Cerebellar nuclear complex (tissue), 1 donor: ENCODE results near the gene VTN.

Experiments used
- DNase-seq, 2 experiments: peaks; one replicate each; lab custom pipeline; 2025; lab: John Stamatoyannopoulos, UW

Gene VTN, protein sequence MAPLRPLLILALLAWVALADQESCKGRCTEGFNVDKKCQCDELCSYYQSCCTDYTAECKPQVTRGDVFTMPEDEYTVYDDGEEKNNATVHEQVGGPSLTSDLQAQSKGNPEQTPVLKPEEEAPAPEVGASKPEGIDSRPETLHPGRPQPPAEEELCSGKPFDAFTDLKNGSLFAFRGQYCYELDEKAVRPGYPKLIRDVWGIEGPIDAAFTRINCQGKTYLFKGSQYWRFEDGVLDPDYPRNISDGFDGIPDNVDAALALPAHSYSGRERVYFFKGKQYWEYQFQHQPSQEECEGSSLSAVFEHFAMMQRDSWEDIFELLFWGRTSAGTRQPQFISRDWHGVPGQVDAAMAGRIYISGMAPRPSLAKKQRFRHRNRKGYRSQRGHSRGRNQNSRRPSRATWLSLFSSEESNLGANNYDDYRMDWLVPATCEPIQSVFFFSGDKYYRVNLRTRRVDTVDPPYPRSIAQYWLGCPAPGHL

DNA sequence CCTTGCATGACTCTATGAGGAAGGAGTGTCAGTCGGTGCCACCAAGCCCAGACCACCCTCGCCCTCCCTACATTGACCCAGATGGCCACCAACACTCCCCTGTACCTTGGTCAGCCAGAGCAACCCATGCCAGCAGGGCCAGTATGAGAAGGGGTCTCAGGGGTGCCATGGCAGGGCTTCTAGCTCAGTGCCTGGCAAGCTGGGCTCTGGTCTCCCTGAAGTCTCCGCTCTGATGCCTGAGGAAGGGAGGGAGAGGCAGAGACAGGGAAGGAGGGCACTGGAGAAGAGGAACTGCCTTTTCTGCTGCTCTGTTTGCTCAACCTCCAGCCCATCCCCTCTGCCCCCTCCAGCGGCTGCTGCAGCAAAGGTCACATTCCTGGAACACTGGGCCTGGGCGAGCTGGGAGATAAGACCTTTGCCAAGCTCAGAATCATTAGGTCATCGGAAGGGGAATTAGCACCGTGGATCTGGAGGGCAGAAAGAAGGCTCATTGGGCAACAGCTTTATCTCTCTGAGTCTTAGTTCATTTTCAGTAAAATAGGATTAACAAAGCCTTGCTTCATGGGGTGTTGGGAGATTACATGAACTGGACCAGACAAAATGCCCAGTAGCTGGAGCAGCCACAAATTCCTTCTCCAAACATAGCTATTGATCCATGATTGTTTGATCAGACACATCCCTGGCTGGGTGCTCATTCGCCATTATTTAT lies at the start of gene VTN:
Gene VTN, minus strand, starts transcription at position 273 of the 709 bp plus-strand sequence. Its CDS starts 104 bp downstream, at position 169.
- DNase-seq: no peak

DNA sequence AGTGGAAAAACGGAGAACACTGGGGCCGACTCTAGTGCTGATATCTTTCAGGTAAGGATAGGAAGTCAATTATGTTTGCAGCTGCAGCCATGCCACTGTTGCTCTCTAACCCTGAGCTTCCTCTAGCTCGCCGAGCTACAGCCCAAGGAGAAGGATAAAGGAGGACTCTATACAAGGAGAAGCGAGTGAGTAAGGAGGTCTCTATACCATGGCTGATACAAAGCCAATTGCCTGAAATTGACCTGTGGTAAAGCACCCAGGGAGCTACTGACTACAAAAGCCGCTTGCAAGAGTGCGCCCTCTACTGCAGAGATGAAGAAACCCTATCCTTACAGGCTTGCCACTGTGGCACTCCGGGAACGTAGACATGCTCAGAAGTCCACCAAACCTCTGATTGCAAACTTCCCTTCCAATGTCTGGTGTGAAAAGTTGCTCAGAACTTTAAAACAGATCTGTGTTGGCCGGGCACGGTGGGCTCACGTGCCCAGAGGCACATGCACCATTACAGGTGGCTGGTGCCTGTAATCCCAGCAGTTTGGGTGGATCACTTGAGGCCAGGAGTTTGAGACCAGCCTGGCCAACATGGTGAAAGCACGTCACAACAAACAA lies 46.7 kb upstream of the VTN start:
- DNase-seq: no peak

GRCh38 chr17:28415886-28416285 lies 45.8 kb upstream of the VTN start:
- DNase-seq: no peak

GRCh38 chr17:28413804-28414203 lies 43.7 kb upstream of the VTN start:
- DNase-seq: no peak

GRCh38 chr17:28412099-28412498 lies 42.0 kb upstream of the VTN start:
- DNase-seq: no peak

DNA sequence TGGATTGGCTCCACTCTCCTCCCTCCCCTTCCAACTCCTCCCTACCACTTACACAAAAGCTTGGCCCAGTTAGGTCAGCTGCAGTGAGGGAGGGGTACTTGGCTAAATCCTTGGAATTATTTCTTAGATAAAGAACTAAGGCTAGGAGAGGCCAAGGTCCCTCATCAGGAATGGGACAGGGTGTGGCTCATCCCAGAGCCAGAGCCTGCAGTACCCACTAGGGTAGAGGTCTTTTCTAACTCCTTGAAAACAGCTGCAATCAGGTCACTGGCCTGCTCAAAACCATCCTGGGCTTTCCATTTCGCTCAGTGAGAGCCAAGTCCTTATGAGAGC lies 37.8 kb upstream of the VTN start:
- DNase-seq: no peak

- DNase-seq: no peak
Observed at GRCh38 chr17:28407130-28407973, 37.2 kb upstream of the VTN start.

DNA sequence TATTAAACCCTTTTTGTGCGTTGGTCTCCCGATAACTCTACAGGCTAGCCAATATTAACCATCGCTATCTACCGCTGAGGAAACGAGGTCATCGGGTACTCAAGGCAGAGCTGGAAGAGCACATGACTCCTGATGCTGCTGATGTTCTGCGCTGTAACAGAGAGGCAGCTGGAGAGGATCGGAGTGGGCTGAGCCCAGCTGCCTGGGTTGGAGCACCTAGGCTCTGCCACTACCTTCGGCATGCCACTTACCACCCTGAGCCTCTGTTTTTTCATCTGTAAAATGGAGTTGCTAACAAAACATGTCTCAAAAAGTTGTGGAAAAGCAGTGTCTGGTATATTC lies 36.3 kb upstream of the VTN start:
- DNase-seq: no peak

DNA sequence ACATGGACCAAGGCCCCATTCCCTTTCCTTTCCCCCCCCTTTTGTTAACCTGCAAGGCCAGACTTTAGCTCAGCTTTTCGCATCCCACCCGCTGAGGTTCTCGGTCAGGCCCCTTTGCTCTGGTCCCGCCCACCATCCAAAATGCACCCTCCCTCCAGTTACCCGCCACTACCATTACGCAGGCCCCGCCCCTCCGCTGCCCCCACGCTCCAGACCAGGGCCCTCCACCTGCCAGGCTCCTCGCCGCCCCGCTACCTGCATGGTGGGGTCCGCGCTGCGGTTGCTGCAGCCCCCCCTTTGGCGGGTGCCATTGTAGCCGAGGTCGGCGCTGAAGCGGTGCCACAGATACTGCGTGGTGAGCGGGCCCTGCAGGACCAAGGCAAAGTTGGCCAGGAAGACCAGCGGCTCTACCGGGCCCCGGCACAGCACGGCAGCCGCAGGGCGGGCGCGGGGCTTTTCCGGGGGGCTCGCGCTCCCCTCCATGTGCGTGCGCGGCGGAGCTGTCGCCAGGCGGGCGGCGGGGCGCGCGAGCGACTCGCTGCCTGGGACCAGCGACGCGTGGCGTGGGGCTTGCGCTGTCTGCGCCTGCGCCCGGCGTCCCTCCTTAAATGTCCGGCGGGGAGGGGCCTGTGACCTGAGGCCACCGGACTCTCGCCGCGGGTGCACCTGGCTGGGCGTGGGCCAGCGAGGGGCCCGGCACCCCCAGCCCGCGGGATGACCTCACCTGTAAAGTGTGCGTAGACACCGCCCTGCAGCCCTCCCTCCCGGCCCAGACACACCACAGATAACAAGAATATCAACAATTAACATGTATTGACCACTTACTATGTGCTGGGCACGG lies 35.7 kb upstream of the VTN start, which contains the start of gene SLC46A1:
Gene SLC46A1, minus strand, starts transcription at position 581 of the 841 bp plus-strand sequence. Its CDS starts 98 bp downstream, at position 483.
- peak in 1 of 2 experiments; percentile 48 for DNase-seq

DNA sequence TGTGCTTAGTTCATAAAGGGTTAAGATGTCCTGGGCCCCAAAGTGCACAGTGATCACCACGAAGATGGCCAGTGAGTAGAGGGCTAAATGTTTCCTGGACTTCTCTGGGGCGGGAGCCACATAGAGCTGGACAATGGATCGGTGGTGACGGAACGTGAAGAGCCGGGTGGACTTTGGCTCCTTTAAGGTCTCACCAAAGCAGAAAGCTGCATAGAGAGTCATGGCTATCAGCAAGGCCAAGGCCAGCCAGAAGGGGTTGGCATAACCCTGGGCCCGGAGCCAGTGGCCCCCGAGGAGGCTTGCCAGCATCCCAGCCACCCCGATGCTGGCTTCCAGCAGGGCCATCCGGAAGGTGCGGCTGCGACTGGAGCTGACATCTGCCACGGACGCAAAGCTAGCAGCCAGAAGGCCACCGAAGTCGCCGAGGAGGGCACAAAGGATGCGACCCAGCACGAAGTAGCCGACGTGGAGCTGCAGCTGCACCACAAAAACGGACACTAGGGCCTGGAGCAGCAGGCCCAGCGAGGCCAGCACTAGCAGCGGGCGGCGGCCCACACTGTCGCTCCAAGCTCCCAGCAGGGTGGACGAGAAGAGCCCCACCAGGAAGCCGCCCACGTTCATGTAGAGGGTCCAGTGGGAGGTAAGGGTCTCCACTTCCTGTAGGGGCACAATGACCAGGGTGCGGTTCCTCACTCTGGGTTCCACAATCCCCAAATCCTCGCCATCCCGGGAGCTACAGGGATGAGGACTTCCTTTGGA lies 34.9 kb upstream of the VTN start:
- DNase-seq: no peak

GRCh38 chr17:28404461-28404811 lies 34.3 kb upstream of the VTN start:
- no peak for DNase-seq

- DNase-seq: no peak
Observed at GRCh38 chr17:28404007-28404406, 33.9 kb upstream of the VTN start.

DNA sequence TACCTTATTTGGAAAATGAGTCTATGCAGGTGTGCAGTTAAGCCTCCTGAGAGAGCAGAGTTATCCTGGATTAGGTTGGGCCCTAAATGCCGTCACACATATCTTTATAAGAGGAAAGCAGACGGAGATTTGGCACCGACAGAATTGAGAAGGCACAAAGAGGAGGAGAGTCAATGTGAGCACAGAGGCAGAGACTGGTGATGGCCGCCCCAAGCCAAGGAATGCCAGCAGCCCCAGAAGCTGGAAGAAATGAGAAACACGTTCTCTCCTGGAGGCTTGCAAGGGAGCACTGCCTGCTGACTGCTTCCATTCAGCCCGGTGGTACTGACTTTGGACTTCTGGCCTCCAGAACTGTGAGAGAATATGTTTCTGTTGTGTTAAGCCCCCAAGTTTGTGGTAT lies 32.7 kb upstream of the VTN start:
- DNase-seq: no peak

DNA sequence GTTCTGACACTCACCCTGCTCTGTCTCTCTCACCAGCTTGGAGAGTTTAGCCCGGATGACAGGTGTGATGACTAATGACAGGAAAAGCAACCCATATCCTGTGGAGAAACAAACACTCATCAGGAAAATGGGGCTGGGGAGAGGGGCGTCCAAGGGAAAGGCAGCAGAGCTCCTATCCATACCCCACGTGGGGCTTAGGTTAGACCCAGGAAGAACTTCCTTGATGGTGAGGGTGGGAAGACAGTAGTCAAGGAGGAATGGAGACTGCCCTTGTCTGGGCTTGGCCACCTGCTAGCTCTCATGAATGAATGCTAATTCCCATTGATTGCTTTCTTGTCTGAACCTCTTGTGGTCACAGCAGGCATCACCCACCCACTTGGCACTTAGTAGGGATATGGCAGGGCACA lies 32.1 kb upstream of the VTN start:
- no peak for DNase-seq

DNA sequence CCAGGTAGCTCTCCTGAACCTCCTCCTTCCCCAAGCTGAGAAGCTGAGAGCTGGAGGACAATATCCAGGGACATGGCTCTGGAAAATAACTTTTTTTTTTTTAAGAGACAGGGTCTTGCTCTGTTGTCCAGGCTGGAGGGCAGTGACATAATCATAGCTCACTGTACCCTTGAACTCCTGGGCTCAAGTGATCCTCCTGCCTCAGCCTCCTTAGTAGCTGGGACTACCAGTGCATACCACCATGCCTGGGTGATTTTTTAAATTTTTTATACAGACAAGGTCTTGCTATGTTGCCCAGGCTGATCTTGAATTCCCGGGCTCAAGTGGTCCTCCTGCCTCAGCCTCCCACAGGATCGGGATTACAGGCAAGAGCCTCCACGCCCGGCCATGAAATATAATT lies 29.7 kb upstream of the VTN start:
- DNase-seq: no peak

- DNase-seq: no peak
Observed at GRCh38 chr17:28398280-28398981, 28.3 kb upstream of the VTN start.

DNA sequence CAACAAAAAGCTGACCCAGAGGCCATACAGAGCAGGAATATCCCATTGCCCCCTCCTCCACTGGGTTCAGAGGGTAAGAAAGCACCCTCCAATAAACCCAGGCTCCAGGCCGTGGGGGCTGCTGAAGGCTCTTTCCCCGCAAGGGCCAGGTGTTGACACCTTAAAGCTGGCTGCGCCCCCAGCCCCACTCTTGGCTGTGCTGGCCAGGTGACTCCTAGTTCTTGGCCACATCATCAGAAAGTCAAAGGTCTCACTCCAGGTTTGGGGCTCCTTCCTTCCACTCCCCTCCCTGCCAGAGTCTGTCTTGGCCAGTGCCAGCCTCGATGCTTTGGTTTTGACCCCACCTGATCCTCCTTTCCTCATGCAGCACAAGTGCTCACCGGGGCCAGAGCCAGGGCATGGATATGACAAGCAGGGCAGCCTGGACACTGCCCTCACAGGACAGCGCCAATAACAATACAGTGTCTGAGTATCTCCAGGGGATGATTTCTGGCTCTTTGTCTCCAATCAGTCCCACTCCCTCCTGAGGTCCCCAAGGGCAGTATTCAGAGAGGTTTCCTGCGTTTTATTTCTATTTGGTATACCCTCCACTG lies 27.7 kb upstream of the VTN start:
- no peak for DNase-seq

GRCh38 chr17:28397275-28397674 lies 27.2 kb upstream of the VTN start:
- DNase-seq: no peak

DNA sequence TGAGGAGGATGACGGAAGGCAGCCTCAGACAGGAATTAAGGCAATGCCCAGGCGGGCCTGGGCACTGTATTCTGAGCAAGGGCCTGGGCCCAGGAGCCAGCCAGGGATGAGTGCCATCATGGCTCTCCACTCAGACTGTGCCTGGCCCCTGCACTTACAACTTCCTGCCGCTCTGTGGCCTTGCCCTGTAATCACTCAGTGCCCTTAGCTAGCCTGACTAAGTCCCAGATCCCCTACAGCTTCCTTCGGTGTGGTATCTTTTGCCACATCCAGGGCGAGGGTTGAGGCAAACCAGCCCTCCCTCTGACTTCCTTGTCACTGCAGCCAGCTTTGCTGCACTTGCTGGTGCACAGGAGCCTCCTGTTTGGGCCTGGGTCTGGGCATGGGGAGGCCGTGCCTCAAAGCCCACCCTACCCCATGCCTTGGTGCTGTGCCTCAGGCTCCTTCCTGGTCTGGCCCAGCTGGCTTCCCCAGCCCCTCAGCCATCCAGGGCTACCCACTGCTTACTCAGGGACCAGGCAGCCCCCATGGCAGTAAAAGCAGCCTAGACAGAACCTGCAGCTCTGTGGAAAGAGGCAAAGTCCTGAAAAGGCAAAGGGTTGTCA lies 26.6 kb upstream of the VTN start:
- DNase-seq: no peak
